OCI-LY3 (cell line): ENCODE measurements around the gene TFPI.

ENCODE experiments used
- H2AFZ ChIP-seq: fragments of 200-600, 300-600 bp; shearing (Covaris generic); 2 replicates; pipeline ENCODE4 v1.6.0; 2014; ENCODE audit warnings: antibody characterized with exemption, low read depth, low read length
- H3K27ac ChIP-seq: fragments of 200-600, 300-600 bp; sonication (generic); 2 replicates; pipeline ENCODE4 v1.5.1; 2014; ENCODE audit warnings: mild to moderate bottlenecking, low read length, moderate library complexity, mixed read lengths
- H3K27me3 ChIP-seq: fragments of 200-600, 300-600 bp; sonication (generic); 2 replicates; pipeline ENCODE4 v1.6.1; 2014; ENCODE audit warnings: low read depth, low read length, mixed read lengths
- H3K36me3 ChIP-seq: fragments of 200-600, 300-600 bp; sonication (generic); replicated peaks from 2 replicates; pipeline ENCODE3; 2014; ENCODE audit warnings: low read depth, low read length, mixed read lengths
- H3K4me1 ChIP-seq: fragments of 300-600, 200-600 bp; sonication (generic); 2 replicates; pipeline ENCODE4 v1.6.1; 2014; ENCODE audit warnings: low read length, mixed read lengths
- H3K4me2 ChIP-seq: fragments of 200-600, 300-600 bp; sonication (generic); 2 replicates; pipeline ENCODE4 v1.6.1; 2014; ENCODE audit warnings: low read length, mixed read lengths
- H3K4me3 ChIP-seq: fragments of 300-600, 200-600 bp; sonication (generic); 2 replicates; pipeline ENCODE4 v1.5.1; 2014; ENCODE audit warnings: antibody characterized with exemption, mild to moderate bottlenecking, low read length, moderate library complexity
- H3K79me2 ChIP-seq: fragments of 300-600, 200-600 bp; shearing (Covaris generic); 2 replicates; pipeline ENCODE4 v1.6.1; 2014; ENCODE audit warnings: mild to moderate bottlenecking, low read length, mixed read lengths
- H3K9ac ChIP-seq: fragments of 300-600, 200-600 bp; shearing (Covaris generic); 2 replicates; pipeline ENCODE4 v1.6.0; 2014; ENCODE audit warnings: mild to moderate bottlenecking, low read length, moderate library complexity
- H3K9me3 ChIP-seq: fragments of 200-600, 300-600 bp; shearing (Covaris generic); 2 replicates; pipeline ENCODE4 v1.6.1; 2014; ENCODE audit warnings: low read length, mixed read lengths; ENCODE audit not compliant: insufficient read depth
- H4K20me1 ChIP-seq: fragments of 200-600, 300-600 bp; sonication (generic); 2 replicates; pipeline ENCODE4 v1.6.1; 2016; ENCODE audit warnings: low read length, mixed read lengths; ENCODE audit not compliant: insufficient read depth
- CTCF ChIP-seq: fragments of 200-600, 300-600 bp; sonication (generic); IDR thresholded peaks from 2 replicates; pipeline ENCODE4 v1.5.1; 2014; ENCODE audit warnings: antibody characterized with exemption, low read length, low read depth
- EZH2phosphoT487 ChIP-seq: fragments of 200-600 bp; shearing (Covaris generic); IDR thresholded peaks from 2 replicates; pipeline ENCODE4 v1.6.1; 2018; ENCODE audit warnings: antibody characterized with exemption, mixed run types, low read depth

The TFPI gene

DNA sequence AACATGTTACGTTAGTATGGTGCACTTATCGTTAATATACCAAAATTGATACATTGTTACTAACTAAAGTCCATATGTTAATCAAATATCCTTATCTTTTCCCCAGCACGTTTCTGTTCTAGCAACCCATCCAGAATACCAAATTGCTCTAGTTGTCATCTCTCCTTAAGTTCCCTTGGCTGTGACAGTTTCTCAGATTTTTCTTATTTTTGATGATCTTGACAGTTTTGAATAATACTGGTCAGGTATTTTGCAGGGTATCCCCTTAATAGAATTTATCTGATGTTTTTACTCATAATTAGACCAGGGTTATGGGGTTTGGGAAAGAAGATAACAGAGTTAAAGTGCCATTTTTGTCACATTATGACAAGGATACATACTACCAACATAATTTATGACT is 47.8 kb downstream of the TFPI start:
- no peak for TF ChIP-seq CTCF
- no peak for TF ChIP-seq EZH2phosphoT487
- H3K9ac ChIP-seq: no peak overlapping the region
- H3K79me2 ChIP-seq: no peaks in the 10 kb centered on the region
- H3K36me3 ChIP-seq: no peaks in the 10 kb centered on the region
- H2AFZ ChIP-seq: no peak overlapping the region
- no peak overlapping the region for H3K4me2 ChIP-seq
- H3K9me3 ChIP-seq: no peaks in the 10 kb centered on the region
- no peaks in the 10 kb centered on the region for H4K20me1 ChIP-seq
- no peaks in the 10 kb centered on the region for H3K27me3 ChIP-seq
- H3K4me3 ChIP-seq: no peak overlapping the region
- no peak overlapping the region for H3K27ac ChIP-seq
- peaks cover 11% of the 10 kb centered on the region for H3K4me1 ChIP-seq

- Histone ChIP-seq H3K9me3 (no peaks in the 10 kb centered on the region), H3K27ac (no peak overlapping the region), H3K4me3 (no peak overlapping the region), H2AFZ (no peak overlapping the region), H3K79me2 (no peaks in the 10 kb centered on the region), H3K4me2 (no peak overlapping the region), H3K36me3 (no peaks in the 10 kb centered on the region), H3K27me3 (no peaks in the 10 kb centered on the region), H4K20me1 (no peaks in the 10 kb centered on the region), H3K4me1 (peaks cover 10% of the 10 kb centered on the region), H3K9ac (no peak overlapping the region)
- TF ChIP-seq CTCF: no peak
- no peak for TF ChIP-seq EZH2phosphoT487
These were observed 49.1 kb downstream of the TFPI start for GRCh38 chr2:187505065-187505672.

- Histone ChIP-seq H3K27me3 (no peaks in the 10 kb centered on the region), H3K4me1 (peaks cover 5% of the 10 kb centered on the region; the same call in 1 of the 2 replicates), H3K4me3 (no peak overlapping the region), H4K20me1 (no peaks in the 10 kb centered on the region), H3K27ac (no peak overlapping the region), H3K36me3 (no peaks in the 10 kb centered on the region), H3K4me2 (no peak overlapping the region), H3K79me2 (no peaks in the 10 kb centered on the region), H3K9me3 (no peaks in the 10 kb centered on the region), H3K9ac (no peak overlapping the region), H2AFZ (no peak overlapping the region)
- no peak for TF ChIP-seq CTCF
- no peak for TF ChIP-seq EZH2phosphoT487
These were observed 49.8 kb downstream of the TFPI start for GRCh38 chr2:187504312-187504921.

GRCh38 chr2:187503700-187504099 is 50.5 kb downstream of the TFPI start:
- no peaks in the 10 kb centered on the region for H3K27me3 ChIP-seq
- no peak overlapping the region for H3K27ac ChIP-seq
- peaks cover 9% of the 10 kb centered on the region; the same call in 1 of the 2 replicates for H3K4me1 ChIP-seq
- H2AFZ ChIP-seq: no peak overlapping the region
- H3K79me2 ChIP-seq: no peaks in the 10 kb centered on the region
- no peak overlapping the region for H3K4me2 ChIP-seq
- H3K9me3 ChIP-seq: no peaks in the 10 kb centered on the region
- no peaks in the 10 kb centered on the region for H4K20me1 ChIP-seq
- TF ChIP-seq EZH2phosphoT487: no peak
- no peak for TF ChIP-seq CTCF
- no peak overlapping the region for H3K4me3 ChIP-seq
- H3K36me3 ChIP-seq: no peaks in the 10 kb centered on the region
- no peak overlapping the region for H3K9ac ChIP-seq
